CD4-positive, alpha-beta T cell treated with Interleukin-10 for 1 hour (primary cell): Measurements from ENCODE around the gene BEAN1.
"Not testable (repeated sequence)": the region's sequence is repeated elsewhere in the genome, so short reads cannot be mapped to it uniquely, and the experiment has no call there.

ENCODE experiments used
- DNase-seq: peaks from one replicate; pipeline ENCODE4 v3.0.0-alpha.2; 2020

BEAN1 gene

GRCh38 chr16:66442502-66443268, 15.6 kb downstream of the BEAN1 start:
- no peak for DNase-seq

GRCh38 chr16:66443269-66443652, 16.2 kb downstream of the BEAN1 start:
- no peak for DNase-seq

- no peak for DNase-seq
These were observed 17.0 kb downstream of the BEAN1 start for GRCh38 chr16:66444049-66444481.

GRCh38 chr16:66446737-66447136, 19.6 kb downstream of the BEAN1 start:
- DNase-seq: no peak

GRCh38 chr16:66447491-66447890, 20.4 kb downstream of the BEAN1 start:
- no peak for DNase-seq

GRCh38 chr16:66451548-66451947, 24.5 kb downstream of the BEAN1 start:
- no peak for DNase-seq

- not testable (repeated sequence) for DNase-seq
These were observed 26.1 kb downstream of the BEAN1 start for GRCh38 chr16:66453230-66453629.

GRCh38 chr16:66454751-66455150, 27.7 kb downstream of the BEAN1 start:
- no peak for DNase-seq

- no peak for DNase-seq
These were observed 28.9 kb downstream of the BEAN1 start for GRCh38 chr16:66455970-66456369.

- no peak for DNase-seq
These were observed 30.8 kb downstream of the BEAN1 start for GRCh38 chr16:66457888-66458287.

GRCh38 chr16:66458292-66458691, 31.2 kb downstream of the BEAN1 start:
- DNase-seq: no peak

- DNase-seq: no peak
These were observed 31.8 kb downstream of the BEAN1 start for GRCh38 chr16:66458853-66459252.

GRCh38 chr16:66459878-66460277, 32.8 kb downstream of the BEAN1 start:
- no peak for DNase-seq

GRCh38 chr16:66460703-66461102, 33.6 kb downstream of the BEAN1 start:
- DNase-seq: no peak

- DNase-seq: no peak
These were observed 35.8 kb downstream of the BEAN1 start for GRCh38 chr16:66462912-66463311.

GRCh38 chr16:66465946-66466345, 38.9 kb downstream of the BEAN1 start:
- DNase-seq: not testable (repeated sequence)

- DNase-seq: not testable (repeated sequence)
These were observed 39.5 kb downstream of the BEAN1 start for GRCh38 chr16:66466636-66467035.

GRCh38 chr16:66467611-66468010, 40.5 kb downstream of the BEAN1 start:
- no peak for DNase-seq

GRCh38 chr16:66468321-66468965, 41.3 kb downstream of the BEAN1 start:
- DNase-seq: no peak

GRCh38 chr16:66469291-66469946, 42.3 kb downstream of the BEAN1 start:
- no peak for DNase-seq

- no peak for DNase-seq
These were observed 43.0 kb downstream of the BEAN1 start for GRCh38 chr16:66469947-66470546.

GRCh38 chr16:66470556-66470955, 43.5 kb downstream of the BEAN1 start:
- no peak for DNase-seq

- no peak for DNase-seq
These were observed 44.2 kb downstream of the BEAN1 start for GRCh38 chr16:66471264-66471663.
